Measurements from ENCODE around the gene PI16.
"Not testable (repeated sequence)": the region's sequence is repeated elsewhere in the genome, so short reads cannot be mapped to it uniquely, and the experiment has no call there.

PI16 gene

GRCh38 chr6:36929607-36930006, 24.9 kb upstream of the PI16 start:
- no peak for DNase-seq

GRCh38 chr6:36930483-36930882, 24.1 kb upstream of the PI16 start:
- no peak for DNase-seq

GRCh38 chr6:36933102-36933501, 21.4 kb upstream of the PI16 start:
- no peak for DNase-seq

- no peak for DNase-seq
These were observed 21.0 kb upstream of the PI16 start for GRCh38 chr6:36933519-36933918.

- no peak for DNase-seq
These were observed 19.6 kb upstream of the PI16 start for GRCh38 chr6:36934901-36935300.

GRCh38 chr6:36936824-36937223, 17.7 kb upstream of the PI16 start:
- DNase-seq, result no peak

GRCh38 chr6:36937896-36938295, 16.6 kb upstream of the PI16 start:
- no peak for DNase-seq

GRCh38 chr6:36938536-36938935, 16.0 kb upstream of the PI16 start:
- no peak for DNase-seq

- not testable (repeated sequence) for DNase-seq
These were observed 15.5 kb upstream of the PI16 start for GRCh38 chr6:36939005-36939404.

GRCh38 chr6:36940027-36940426, 14.5 kb upstream of the PI16 start:
- no peak for DNase-seq

- not testable (repeated sequence) for DNase-seq
These were observed 13.0 kb upstream of the PI16 start for GRCh38 chr6:36941561-36941960.

GRCh38 chr6:36942329-36942728, 12.2 kb upstream of the PI16 start:
- not testable (repeated sequence) for DNase-seq

- DNase-seq, result no peak
These were observed 9.9 kb upstream of the PI16 start for GRCh38 chr6:36944650-36945049.

GRCh38 chr6:36945301-36945700, 9.2 kb upstream of the PI16 start:
- no peak for DNase-seq

GRCh38 chr6:36946526-36946925, 8.0 kb upstream of the PI16 start:
- DNase-seq, result no peak

- DNase-seq, result peak; percentile 82 to 93
These were observed 6.8 kb upstream of the PI16 start for GRCh38 chr6:36947570-36948351.

GRCh38 chr6:36949076-36949475, 5.5 kb upstream of the PI16 start:
- DNase-seq, result not testable (repeated sequence)

- no peak for DNase-seq
These were observed 4.9 kb upstream of the PI16 start for GRCh38 chr6:36949636-36950035.

GRCh38 chr6:36953931-36954261, 642 bp upstream of the PI16 start:
- DNase-seq, result no peak

GRCh38 chr6:36955136-36955535, 598 bp downstream of the PI16 start:
- no peak for DNase-seq

- no peak for DNase-seq
These were observed 1.3 kb downstream of the PI16 start for GRCh38 chr6:36955671-36956445.

- no peak for DNase-seq
These were observed 1.9 kb downstream of the PI16 start for GRCh38 chr6:36956446-36956820.

GRCh38 chr6:36957773-36958271, 3.3 kb downstream of the PI16 start:
- no peak for DNase-seq
